K562 (cell line): ENCODE results near the gene TBXA2R. TPM values are rescaled to one million over a fixed set of nuclear protein-coding genes. Genes with fewer than 3 reads are reported as not detected.

Source experiments
- BACH1 ChIP-seq: fragments of 200-800 bp; sonication (Bioruptor generic); IDR thresholded peaks from 2 replicates; pipeline ENCODE4 v1.6.1; 2016; ENCODE audit warnings: missing genetic modification characterization, missing compliant biosample characterization
- CHD4 ChIP-seq: fragments of 200-600 bp; sonication (generic); IDR thresholded peaks from 3 replicates; pipeline ENCODE4 v1.6.1; 2012; ENCODE audit warnings: low read depth, mild to moderate bottlenecking, mixed read lengths, low read length, inconsistent platforms; ENCODE audit not compliant: insufficient read depth, insufficient replicate concordance, poor library complexity, severe bottlenecking
- E2F6 ChIP-seq, 2 experiments: IDR thresholded peaks; 2 replicates each; pipeline ENCODE4 v1.6.1; 2011; ENCODE audit warnings: borderline replicate concordance in 1 of 2, control low read depth in 1 of 2, low read depth in 1 of 2, low read length in 1 of 2, mild to moderate bottlenecking in 1 of 2, mixed read lengths in 1 of 2, moderate library complexity in 1 of 2; ENCODE audit not compliant: insufficient read depth in 1 of 2, insufficient read length in 1 of 2, poor library complexity in 1 of 2, severe bottlenecking in 1 of 2; ENCODE audit errors: extremely low read depth in 1 of 2
- GATAD2B ChIP-seq: fragments of 450-650 bp; IDR thresholded peaks from 2 replicates; pipeline ENCODE4 v1.6.1; 2017; ENCODE audit warnings: mild to moderate bottlenecking, borderline replicate concordance
- GMEB1 ChIP-seq: fragments of 250-450 bp; sonication (Bioruptor Pico); IDR thresholded peaks from 2 replicates; pipeline ENCODE4 v1.4.0; 2020; ENCODE audit warnings: mild to moderate bottlenecking
- MAFG ChIP-seq: fragments of 450-650 bp; conservative IDR thresholded peaks from 2 replicates; pipeline ENCODE4 v1.6.1; 2016; ENCODE audit warnings: missing genetic modification characterization, missing compliant biosample characterization
- NR2F6 ChIP-seq: fragments of 450-650 bp; formaldehyde crosslinking; IDR thresholded peaks from 2 replicates; pipeline ENCODE4 v1.4.0; 2020; ENCODE audit warnings: mild to moderate bottlenecking
- PHF8 ChIP-seq: fragments of 200-600 bp; sonication (generic); IDR thresholded peaks from 2 replicates; pipeline ENCODE4 v1.6.1; 2012; ENCODE audit warnings: mixed run types, mild to moderate bottlenecking, inconsistent platforms, low read length, moderate library complexity, borderline replicate concordance
- STAT6 ChIP-seq: sonication (generic); formaldehyde crosslinking; IDR thresholded peaks from 2 replicates; pipeline ENCODE4 v1.8.1; 2023; ENCODE audit warnings: mild to moderate bottlenecking, missing genetic modification reagents
- ZNF124 ChIP-seq: sonication (generic); formaldehyde crosslinking; IDR thresholded peaks from 2 replicates; pipeline ENCODE4 v1.8.1; 2022; ENCODE audit warnings: missing genetic modification reagents
- ZNF407 ChIP-seq: fragments of 450-650 bp; IDR thresholded peaks from 2 replicates; pipeline ENCODE4 v1.6.1; 2016; ENCODE audit warnings: low read depth
- ZNF57 ChIP-seq: fragments of 450-650 bp; formaldehyde crosslinking; IDR thresholded peaks from 2 replicates; pipeline ENCODE4 v1.4.0; 2020; ENCODE audit warnings: mild to moderate bottlenecking, moderate library complexity
- ZNF785 ChIP-seq: fragments of 250-450 bp; sonication (Bioruptor Pico); IDR thresholded peaks from 2 replicates; pipeline ENCODE4 v1.4.0; 2020; ENCODE audit warnings: mild to moderate bottlenecking
- polyA plus RNA-seq, 8 experiments: library from polyadenylated mRNA; depleted of rRNA in 4 of 8; stranded (reverse) in 5 of 8; unstranded in 3 of 8; fragments of >200 nt; fragmentation: Nextera tagmentation in 2 of 8; fragmentation: Illumina TruSeq in 1 of 8; extraction: Ambion mirVana in 2 of 8; extraction: Trizol in 1 of 8; gene quantifications; 2 replicates each; pipeline versions ENCODE4 v1.2.1 to v1.2.3, GENCODE V29; 2011 to 2014; ENCODE audit warnings: inconsistent platforms in 1 of 8, missing spikeins in 1 of 8
- total RNA-seq, 7 experiments: library from RNA; depleted of rRNA in 6 of 7; stranded (reverse); fragments of >200 nt in 6 of 7; fragmentation: Illumina TruSeq in 2 of 7; extraction: Trizol in 2 of 7; gene quantifications; 2 replicates each; pipeline versions ENCODE4 v1.2.1 to v1.2.3, GENCODE V29; 2011 to 2021; ENCODE audit warnings: low replicate concordance in 1 of 7

Gene TBXA2R
- total and polyA plus RNA-seq, 9 of the 15 experiments (the other 6 are each of a cell fraction or from before 2014, with no cell fraction given), result 1.5 to 24.0 (median 2.8) TPM

GRCh38 chr19:3580156-3580934, 26.3 kb downstream of the TBXA2R start (continued):
- TF ChIP-seq ZNF124 (CRISPR knock-in tag), result no peak
- TF ChIP-seq BACH1, result no peak
- TF ChIP-seq ZNF785 (CRISPR knock-in tag), result no peak
- no peak for TF ChIP-seq ZNF407
- TF ChIP-seq GMEB1 (CRISPR knock-in tag), result no peak
- no peak for TF ChIP-seq PHF8
- no peak for TF ChIP-seq E2F6 (IDR thresholded peaks at IDR 0.05; ENCODE audit: borderline replicate concordance in 1 of 2, extremely low read depth in 1 of 2, insufficient read depth in 1 of 2, insufficient read length in 1 of 2, low read depth in 1 of 2, low read length in 1 of 2, poor library complexity in 1 of 2, severe bottlenecking in 1 of 2)
- peak; percentile 78 for TF ChIP-seq MAFG (tag)
- TF ChIP-seq NR2F6 (CRISPR knock-in tag), result no peak
- TF ChIP-seq GATAD2B, result no peak
- no peak for TF ChIP-seq STAT6 (CRISPR knock-in tag)
- no peak for TF ChIP-seq ZNF57 (CRISPR knock-in tag)
- TF ChIP-seq CHD4, result no peak
